GM12872 (cell line): ENCODE measurements around the gene IFT27.

ENCODE experiments used
- CTCF ChIP-seq: IDR thresholded peaks from 3 replicates; pipeline ENCODE4 v1.5.1; 2011; ENCODE audit warnings: low read depth, mild to moderate bottlenecking, low read length, moderate library complexity; ENCODE audit not compliant: insufficient read depth

Gene IFT27

GRCh38 chr22:36756031-36756430, 19.9 kb downstream of the IFT27 start:
- TF ChIP-seq CTCF, result no peak

GRCh38 chr22:36755316-36755715, 20.6 kb downstream of the IFT27 start:
- TF ChIP-seq CTCF, result no peak

DNA sequence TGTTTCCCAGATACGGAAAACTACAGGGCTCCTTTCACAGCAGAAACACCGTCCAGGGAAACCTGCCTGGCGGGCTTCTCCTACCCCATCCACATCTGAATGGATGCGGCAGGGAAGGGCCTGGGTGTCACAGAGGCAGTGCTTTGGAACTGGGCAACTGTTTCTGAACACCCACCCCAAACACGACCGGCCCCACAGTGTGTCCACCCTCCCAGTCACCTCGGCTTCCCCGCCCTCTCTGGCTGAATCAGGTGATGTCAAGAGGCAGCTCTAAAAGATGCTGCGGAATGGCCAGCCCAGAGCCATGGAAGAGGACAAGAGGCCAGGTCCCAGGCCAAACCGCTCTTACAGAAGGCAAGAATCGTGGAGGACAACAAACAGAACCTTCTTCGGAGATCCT, 22.0 kb downstream of the IFT27 start:
- no peak for TF ChIP-seq CTCF

- TF ChIP-seq CTCF, result no peak
Observed at GRCh38 chr22:36753120-36753802, 22.7 kb downstream of the IFT27 start.

- TF ChIP-seq CTCF, result no peak
Observed at GRCh38 chr22:36746375-36746970, 29.4 kb downstream of the IFT27 start.

DNA sequence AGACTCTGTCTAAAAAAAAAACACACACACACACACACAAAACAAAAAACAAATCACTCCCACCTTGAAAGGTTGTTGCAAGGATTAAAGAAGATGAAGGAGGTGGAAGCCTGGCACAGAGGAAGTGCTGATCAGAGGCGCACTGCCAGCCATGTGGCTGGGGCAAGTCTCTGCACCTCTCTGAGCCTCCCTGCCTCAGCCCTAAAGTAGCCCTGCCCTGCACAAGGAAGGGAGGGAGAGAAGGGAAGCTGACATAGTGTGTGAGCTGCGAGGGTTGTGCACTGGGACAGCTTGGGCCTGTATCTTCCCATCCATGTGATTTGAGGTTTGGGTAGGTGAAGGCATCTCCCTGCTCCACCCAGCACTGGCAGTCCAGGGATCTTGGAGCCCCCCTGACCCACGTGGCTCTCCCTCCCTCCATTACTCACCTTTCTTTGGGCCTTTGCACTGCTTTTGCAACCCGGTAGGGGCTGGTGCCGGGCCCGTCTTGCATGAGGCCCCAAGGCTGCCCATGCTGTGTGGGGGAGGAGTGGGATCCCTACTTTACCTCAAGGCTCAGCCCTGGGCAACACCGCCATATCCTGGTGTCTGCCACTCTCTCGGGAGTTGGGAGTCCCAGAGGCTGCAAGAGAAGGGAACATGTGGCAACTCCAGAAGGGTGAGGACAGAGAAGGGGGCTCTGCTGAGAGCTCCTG, 30.5 kb downstream of the IFT27 start:
- TF ChIP-seq CTCF, result no peak

DNA sequence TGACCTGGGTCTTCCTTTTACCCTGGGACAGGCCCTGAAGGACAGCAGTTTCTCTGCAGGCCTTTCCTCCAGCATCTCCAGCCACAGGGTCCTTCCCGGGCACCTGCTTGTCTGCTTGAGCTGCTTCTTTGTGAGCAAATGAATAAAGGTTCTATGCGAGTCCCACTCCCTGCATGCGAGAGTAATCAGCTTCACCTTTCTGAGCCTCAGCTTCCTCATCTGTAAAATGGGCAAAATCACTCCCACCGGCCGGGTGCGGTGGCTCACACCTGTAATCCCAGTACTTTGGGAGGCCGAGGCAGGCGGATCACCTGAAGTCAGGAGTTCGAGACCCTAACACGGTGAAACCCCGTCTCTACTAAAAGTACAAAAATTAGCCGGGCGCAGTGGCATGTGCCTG, 31.1 kb downstream of the IFT27 start:
- no peak for TF ChIP-seq CTCF
